H1 (cell line): ENCODE results near the gene EFHB. TPM values are rescaled to one million over a fixed set of nuclear protein-coding genes. Genes with fewer than 3 reads are reported as not detected.

Experiments used
- CREB1 ChIP-seq: IDR thresholded peaks from 2 replicates; pipeline ENCODE4 v1.6.1; 2012; ENCODE audit warnings: inconsistent platforms
- NANOG ChIP-seq: IDR thresholded peaks from 2 replicates; pipeline ENCODE4 v1.6.1; 2011; ENCODE audit warnings: low read length, low read depth, mild to moderate bottlenecking, inconsistent platforms; ENCODE audit not compliant: insufficient read depth, poor library complexity, severe bottlenecking
- RFX5 ChIP-seq: IDR thresholded peaks from 2 replicates; pipeline ENCODE4 v1.6.1; 2011; ENCODE audit warnings: low read depth, low read length, improper control_type of control experiment, borderline replicate concordance
- TAF1 ChIP-seq: IDR thresholded peaks from 2 replicates; pipeline ENCODE4 v1.6.1; 2011; ENCODE audit warnings: mild to moderate bottlenecking, low read depth, low read length
- TCF12 ChIP-seq: IDR thresholded peaks from 2 replicates; pipeline ENCODE4 v1.6.1; 2011; ENCODE audit warnings: low read depth, mild to moderate bottlenecking, low read length
- YY1 ChIP-seq: IDR thresholded peaks from 2 replicates; pipeline ENCODE4 v1.6.1; 2011; ENCODE audit warnings: low read depth, mild to moderate bottlenecking, low read length
- polyA plus RNA-seq, 7 experiments: library from polyadenylated mRNA; depleted of rRNA in 3 of 7; stranded (reverse) in 5 of 7; unstranded in 2 of 7; fragments of >200 nt in 5 of 7; fragments of 200-250 nt in 2 of 7; gene quantifications; 1 replicate in 5 of 7; 2 replicates in 1 of 7; 4 replicates in 1 of 7; pipeline versions ENCODE4 v1.2.1 to v1.2.3, GENCODE V29; 2011 to 2013; ENCODE audit warnings: missing spikeins in 2 of 7, mixed read lengths in 2 of 7
- total RNA-seq: library from RNA; stranded (reverse); fragmentation: NEBNext Ultra II Directional; extraction: Animal tissue kit (Norgen Biotek cat#: 25700); gene quantifications from 2 replicates; pipeline ENCODE4 v1.2.1, GENCODE V29; 2021
- TF ChIP-seq, protein P1 (sequence below), 3 experiments: IDR thresholded peaks; 1 replicate in 2 of 3; 2 replicates in 1 of 3; pipeline versions ENCODE4 v1.5.1 to v1.6.1; 2011; ENCODE audit warnings: low read length in 3 of 3, mild to moderate bottlenecking in 3 of 3, inconsistent platforms in 2 of 3, low read depth in 1 of 3, moderate library complexity in 1 of 3; ENCODE audit not compliant: insufficient read depth in 1 of 3; ENCODE audit errors: control extremely low read depth in 1 of 3

Gene EFHB
- total and polyA plus RNA-seq, 2 of the 8 experiments (the other 6 are each of a cell fraction or from before 2014, with no cell fraction given), result 0.12 to 1.3 TPM

DNA sequence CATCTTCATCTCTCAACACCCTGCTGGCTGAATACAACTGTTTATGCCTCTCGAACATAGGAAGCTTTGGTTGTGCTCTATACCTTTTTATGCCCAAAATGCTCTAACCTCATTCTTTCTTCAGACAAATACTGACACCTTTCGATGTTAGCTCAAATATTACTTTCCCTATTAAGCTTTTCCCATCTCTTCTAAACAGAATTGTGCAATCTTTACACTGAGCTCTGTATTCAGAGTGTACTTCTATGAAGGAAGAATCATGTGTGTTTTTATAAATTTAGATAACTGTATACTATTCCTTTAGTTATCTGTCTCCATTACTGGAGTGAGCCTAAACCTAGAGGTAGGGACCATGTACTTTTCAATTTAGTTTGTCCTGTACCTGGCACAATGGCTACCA, 1.6 kb downstream of the EFHB start (continued):
- no peak for TF ChIP-seq YY1
- TF ChIP-seq RFX5, result no peak
- TF ChIP-seq CREB1, result no peak
- no peak for TF ChIP-seq NANOG
- TF ChIP-seq TAF1, result no peak
- TF ChIP-seq, protein P1, sequence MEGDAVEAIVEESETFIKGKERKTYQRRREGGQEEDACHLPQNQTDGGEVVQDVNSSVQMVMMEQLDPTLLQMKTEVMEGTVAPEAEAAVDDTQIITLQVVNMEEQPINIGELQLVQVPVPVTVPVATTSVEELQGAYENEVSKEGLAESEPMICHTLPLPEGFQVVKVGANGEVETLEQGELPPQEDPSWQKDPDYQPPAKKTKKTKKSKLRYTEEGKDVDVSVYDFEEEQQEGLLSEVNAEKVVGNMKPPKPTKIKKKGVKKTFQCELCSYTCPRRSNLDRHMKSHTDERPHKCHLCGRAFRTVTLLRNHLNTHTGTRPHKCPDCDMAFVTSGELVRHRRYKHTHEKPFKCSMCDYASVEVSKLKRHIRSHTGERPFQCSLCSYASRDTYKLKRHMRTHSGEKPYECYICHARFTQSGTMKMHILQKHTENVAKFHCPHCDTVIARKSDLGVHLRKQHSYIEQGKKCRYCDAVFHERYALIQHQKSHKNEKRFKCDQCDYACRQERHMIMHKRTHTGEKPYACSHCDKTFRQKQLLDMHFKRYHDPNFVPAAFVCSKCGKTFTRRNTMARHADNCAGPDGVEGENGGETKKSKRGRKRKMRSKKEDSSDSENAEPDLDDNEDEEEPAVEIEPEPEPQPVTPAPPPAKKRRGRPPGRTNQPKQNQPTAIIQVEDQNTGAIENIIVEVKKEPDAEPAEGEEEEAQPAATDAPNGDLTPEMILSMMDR (IDR thresholded peaks at IDR 0.05; ENCODE audit: control extremely low read depth in 1 of 3, insufficient read depth in 1 of 3, low read depth in 1 of 3, low read length in 3 of 3), result no peak
- no peak for TF ChIP-seq TCF12
